Measurements from ENCODE around the gene SCYGR5. TPM values are rescaled to one million over a fixed set of nuclear protein-coding genes. Genes with fewer than 3 reads are reported as not detected.
A peak's percentile ranks its signal among the peaks of the same experiment; 100 is the strongest.

SCYGR5 gene
- total and polyA plus RNA-seq, 4 donors, result not detected

GRCh38 chr2:227643990-227644551, 22.5 kb upstream of the SCYGR5 start:
- DNase-seq (ENCODE audit: low spot score), result no peak
- 81% methylated on average over 5 of the region's 5 CpGs for WGBS

GRCh38 chr2:227653419-227653818, 13.2 kb upstream of the SCYGR5 start:
- peak overlapping the region; percentile 57 to 79 for H3K27ac ChIP-seq (ENCODE audit: low read depth in 1 of 2, low read length in 2 of 2)
- WGBS, result 18% methylated on average over 4 of the region's 4 CpGs
- no peaks in the 10 kb centered on the region for H3K36me3 ChIP-seq (ENCODE audit: control insufficient read depth in 4 of 4, insufficient read depth in 3 of 4, low read depth in 1 of 4, low read length in 3 of 4)
- no peaks in the 10 kb centered on the region for H3K27me3 ChIP-seq (ENCODE audit: control insufficient read depth in 4 of 4, insufficient read depth in 4 of 4, low read length in 3 of 4)
- H3K4me1 ChIP-seq (ENCODE audit: control insufficient read depth in 4 of 4, insufficient read depth in 4 of 4, low read length in 3 of 4), result peaks cover 0 to 7% (median 2%) of the 10 kb centered on the region in 4 donors
- H3K4me3 ChIP-seq (ENCODE audit: low read depth in 1 of 3, low read length in 3 of 3), result no peak overlapping the region
- no peaks in the 10 kb centered on the region for H3K9me3 ChIP-seq (ENCODE audit: control insufficient read depth in 4 of 4, low read length in 3 of 4)
- no peak overlapping the region for H3K9ac ChIP-seq (ENCODE audit: low read depth in 1 of 2, low read length in 2 of 2)
- no peak for DNase-seq (ENCODE audit: low spot score)
- TF ChIP-seq EGR1 (IDR thresholded peaks at IDR 0.05; ENCODE audit: low read depth in 2 of 2), result peak in 1 of 2 donors; percentile 52
- peak; percentile 43 to 61 for TF ChIP-seq RAD21 (IDR thresholded peaks at IDR 0.05)
- peak; percentile 78 to 91 for TF ChIP-seq RXRA (IDR thresholded peaks at IDR 0.05)
- peak; percentile 92 to 96 for TF ChIP-seq HNF4A (conservative IDR thresholded peaks at IDR 0.05)
- TF ChIP-seq JUND (IDR thresholded peaks at IDR 0.05), result peak in 1 of 2 donors; percentile 94
- TF ChIP-seq GABPA (IDR thresholded peaks at IDR 0.05 in 1 of 2, conservative IDR thresholded peaks at IDR 0.05 in 1 of 2), result peak in 1 of 2 donors; percentile 32
- TF ChIP-seq NR2F2 (IDR thresholded peaks at IDR 0.05), result no peak
- no peak for TF ChIP-seq TAF1 (conservative IDR thresholded peaks at IDR 0.05)
- TF ChIP-seq MAX (IDR thresholded peaks at IDR 0.05), result peak; percentile 80
- TF ChIP-seq ATF3 (IDR thresholded peaks at IDR 0.05), result peak; percentile 78
- peak; percentile 77 for TF ChIP-seq ZBTB33 (IDR thresholded peaks at IDR 0.05)

More at GRCh38 chr2:227643990-227644551, 22.5 kb upstream of the SCYGR5 start:
- no peaks in the 10 kb centered on the region for H3K9me3 ChIP-seq (ENCODE audit: control insufficient read depth in 4 of 4, low read length in 3 of 4)
- no peak overlapping the region for H3K4me3 ChIP-seq (ENCODE audit: low read depth in 1 of 3, low read length in 3 of 3)
- H3K36me3 ChIP-seq (ENCODE audit: control insufficient read depth in 4 of 4, insufficient read depth in 3 of 4, low read depth in 1 of 4, low read length in 3 of 4), result no peaks in the 10 kb centered on the region
- H3K27me3 ChIP-seq (ENCODE audit: control insufficient read depth in 4 of 4, insufficient read depth in 4 of 4, low read length in 3 of 4), result no peaks in the 10 kb centered on the region
- no peaks in the 10 kb centered on the region for H3K4me1 ChIP-seq (ENCODE audit: control insufficient read depth in 4 of 4, insufficient read depth in 4 of 4, low read length in 3 of 4)
- no peak overlapping the region for H3K27ac ChIP-seq (ENCODE audit: low read depth in 1 of 2, low read length in 2 of 2)
- no peak overlapping the region for H3K9ac ChIP-seq (ENCODE audit: low read depth in 1 of 2, low read length in 2 of 2)
- TF ChIP-seq JUND (IDR thresholded peaks at IDR 0.05) (no peak), NR2F2 (IDR thresholded peaks at IDR 0.05) (no peak), RAD21 (IDR thresholded peaks at IDR 0.05) (no peak), RXRA (IDR thresholded peaks at IDR 0.05) (no peak), TAF1 (conservative IDR thresholded peaks at IDR 0.05) (no peak), GABPA (IDR thresholded peaks at IDR 0.05 in 1 of 2, conservative IDR thresholded peaks at IDR 0.05 in 1 of 2) (no peak), FOXA1 (IDR thresholded peaks at IDR 0.05) (no peak), HNF4G (IDR thresholded peaks at IDR 0.05) (no peak), ZBTB33 (IDR thresholded peaks at IDR 0.05) (no peak), ATF3 (IDR thresholded peaks at IDR 0.05) (no peak), SP1 (IDR thresholded peaks at IDR 0.05) (no peak), HNF4A (conservative IDR thresholded peaks at IDR 0.05) (no peak), REST (IDR thresholded peaks at IDR 0.05) (no peak)
